ENCODE results near the gene FEV.
"Not testable (repeated sequence)": the region's sequence is repeated elsewhere in the genome, so short reads cannot be mapped to it uniquely, and the experiment has no call there.

The FEV gene

DNA sequence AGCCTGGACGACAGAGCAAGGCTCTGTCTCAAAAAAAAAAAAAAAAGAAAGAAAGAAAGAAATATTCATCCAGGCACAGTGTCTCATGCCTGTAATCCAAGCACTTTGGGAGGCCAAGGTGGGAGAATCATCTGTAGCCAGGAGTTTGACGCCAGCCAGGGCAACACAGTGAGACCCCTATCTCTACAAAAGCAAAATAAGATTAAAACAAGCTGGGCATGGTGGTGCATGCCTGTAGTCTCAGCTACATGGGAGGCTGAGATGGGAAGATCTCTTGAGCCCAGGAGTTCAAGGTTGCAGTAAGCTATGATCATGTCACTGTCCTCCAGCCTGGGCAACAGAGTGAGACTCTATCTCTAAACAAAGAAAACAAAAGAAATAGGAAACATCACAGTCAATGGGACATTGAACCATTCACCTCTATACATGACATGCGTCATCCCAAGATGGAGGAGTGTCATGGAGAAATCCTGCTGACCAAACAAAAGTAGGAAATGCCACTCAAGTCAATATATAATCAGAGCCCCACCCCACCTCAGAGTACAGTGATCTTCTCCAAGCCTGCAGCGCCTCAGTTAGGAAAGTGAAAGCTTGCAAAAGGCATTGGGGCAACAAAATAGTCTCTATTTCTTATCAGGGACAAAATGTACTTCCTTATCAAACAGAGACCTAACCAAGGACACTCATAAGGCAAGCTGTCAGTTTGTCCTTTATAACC, 9.8 kb downstream of the FEV start:
- no peak for DNase-seq (ENCODE audit: low spot score)

- DNase-seq (ENCODE audit: low spot score) = no peak
These were observed 14.1 kb downstream of the FEV start for GRCh38 chr2:218970894-218971293.

GRCh38 chr2:218964041-218964771, 20.8 kb downstream of the FEV start:
- no peak for DNase-seq (ENCODE audit: low spot score)

DNA sequence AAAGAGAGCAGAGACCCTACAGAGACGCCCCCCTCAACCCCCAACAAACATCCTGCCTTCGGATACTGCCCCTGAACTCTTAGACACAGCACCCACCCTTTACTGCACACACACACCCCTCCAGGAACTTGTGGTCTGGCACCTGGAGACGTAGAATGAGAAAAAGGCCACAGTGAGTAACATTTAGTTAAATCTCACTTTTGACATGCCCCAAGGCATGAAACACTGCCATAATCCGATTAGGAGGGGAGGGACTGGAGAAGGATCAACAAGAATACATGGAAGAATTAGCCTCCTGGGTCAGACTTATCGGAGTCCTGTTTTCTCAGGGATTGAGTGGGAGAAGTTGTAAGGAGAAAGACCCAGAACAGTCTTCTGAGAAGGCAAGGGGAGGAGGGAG, 21.4 kb downstream of the FEV start:
- DNase-seq (ENCODE audit: low spot score) = peak; percentile 55

- DNase-seq (ENCODE audit: low spot score) = peak; percentile 88
These were observed 22.0 kb downstream of the FEV start for GRCh38 chr2:218962859-218963492.

GRCh38 chr2:218961651-218962570, 23.1 kb downstream of the FEV start:
- DNase-seq (ENCODE audit: low spot score) = peak; percentile 65

- no peak for DNase-seq (ENCODE audit: low spot score)
These were observed 23.8 kb downstream of the FEV start for GRCh38 chr2:218961229-218961628.

DNA sequence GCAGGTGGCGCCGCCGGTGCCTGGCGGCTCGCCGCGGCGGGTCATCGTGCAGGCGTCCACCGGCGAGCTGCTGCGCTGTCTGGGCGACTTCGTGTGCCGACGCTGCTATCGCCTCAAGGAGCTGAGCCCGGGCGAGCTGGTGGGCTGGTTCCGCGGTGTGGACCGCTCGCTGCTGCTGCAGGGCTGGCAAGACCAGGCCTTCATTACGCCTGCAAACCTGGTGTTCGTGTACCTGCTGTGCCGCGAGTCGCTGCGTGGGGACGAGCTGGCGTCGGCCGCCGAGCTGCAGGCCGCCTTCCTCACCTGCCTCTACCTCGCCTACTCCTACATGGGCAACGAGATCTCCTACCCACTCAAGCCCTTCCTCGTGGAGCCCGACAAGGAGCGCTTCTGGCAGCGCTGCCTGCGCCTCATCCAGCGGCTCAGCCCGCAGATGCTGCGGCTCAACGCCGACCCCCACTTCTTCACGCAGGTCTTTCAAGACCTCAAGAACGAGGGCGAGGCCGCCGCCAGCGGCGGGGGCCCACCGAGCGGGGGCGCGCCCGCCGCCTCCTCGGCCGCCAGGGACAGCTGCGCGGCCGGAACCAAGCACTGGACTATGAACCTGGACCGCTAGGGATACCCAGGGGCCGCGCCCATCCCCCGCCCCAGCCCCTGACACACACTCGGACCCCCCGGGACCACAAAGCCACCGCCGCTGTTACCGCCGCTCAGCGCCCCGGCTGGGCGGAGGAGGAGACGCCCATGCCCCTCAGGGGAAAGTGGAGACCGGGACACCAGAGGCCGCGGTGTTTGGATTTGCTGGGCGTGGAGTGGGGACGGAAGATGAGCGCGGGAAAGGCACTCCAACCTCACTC, 24.4 kb downstream of the FEV start:
- no peak for DNase-seq (ENCODE audit: low spot score)

- DNase-seq (ENCODE audit: low spot score) = peak; percentile 49
These were observed 25.1 kb downstream of the FEV start for GRCh38 chr2:218959761-218960308.

DNA sequence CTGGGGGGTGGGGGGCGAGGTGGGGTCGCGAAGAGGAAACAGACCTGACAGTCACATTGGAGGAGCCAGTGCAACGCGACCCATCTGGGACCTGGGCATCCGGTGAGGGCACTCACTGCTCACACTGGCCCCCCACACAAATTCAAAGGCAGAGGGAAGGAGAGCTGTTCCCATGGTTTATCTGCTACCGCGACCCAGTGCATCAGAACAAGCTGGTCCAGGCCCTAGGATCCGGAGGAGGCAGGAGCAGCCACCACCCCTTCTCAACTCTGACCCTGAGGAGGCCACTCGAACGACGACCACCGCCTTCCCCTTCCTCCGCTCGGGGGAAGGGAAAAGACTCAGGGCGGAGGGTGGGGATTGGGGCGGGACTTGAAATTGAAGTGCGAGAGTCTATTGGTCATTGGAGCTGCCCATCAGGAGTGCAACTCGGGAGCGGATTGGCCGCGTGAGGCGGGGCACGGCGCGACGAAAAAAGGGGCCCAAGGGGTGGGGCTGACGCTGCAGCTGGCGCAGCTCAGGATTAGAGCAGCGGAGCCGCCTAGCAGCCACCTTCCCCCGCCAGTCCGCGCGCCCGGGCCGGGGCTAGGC, 25.7 kb downstream of the FEV start, which contains the start of gene CDK5R2:
Gene CDK5R2, plus strand, starts transcription at position 526 of the 591 bp plus-strand sequence. CDS start 155 bp downstream, outside the sequence.
- DNase-seq (ENCODE audit: low spot score) = peak; percentile 98

GRCh38 chr2:218958276-218958675, 26.7 kb downstream of the FEV start:
- DNase-seq (ENCODE audit: low spot score) = no peak

GRCh38 chr2:218957671-218958070, 27.3 kb downstream of the FEV start:
- no peak for DNase-seq (ENCODE audit: low spot score)

DNA sequence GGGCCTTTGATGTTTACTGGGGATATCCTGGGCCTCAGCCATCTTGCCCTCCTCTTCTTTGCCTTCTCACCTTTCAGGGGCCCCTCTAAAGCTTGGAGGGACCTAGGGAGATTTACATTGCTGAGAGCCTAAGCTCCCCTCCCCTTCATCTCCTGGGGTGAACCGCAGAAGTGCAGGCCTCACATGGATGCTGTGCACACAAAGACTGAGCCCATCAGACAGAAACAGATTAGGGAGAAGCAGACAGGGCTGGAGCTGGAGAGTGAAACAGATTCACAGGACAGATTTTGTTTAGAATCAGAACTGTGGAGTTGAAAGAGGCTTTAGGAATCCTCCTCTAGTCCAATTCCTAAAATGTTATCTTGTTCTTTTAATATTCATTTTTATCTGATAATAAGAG, 28.9 kb downstream of the FEV start:
- DNase-seq (ENCODE audit: low spot score) = no peak

- DNase-seq (ENCODE audit: low spot score) = no peak
These were observed 30.3 kb downstream of the FEV start for GRCh38 chr2:218954541-218955300.

DNA sequence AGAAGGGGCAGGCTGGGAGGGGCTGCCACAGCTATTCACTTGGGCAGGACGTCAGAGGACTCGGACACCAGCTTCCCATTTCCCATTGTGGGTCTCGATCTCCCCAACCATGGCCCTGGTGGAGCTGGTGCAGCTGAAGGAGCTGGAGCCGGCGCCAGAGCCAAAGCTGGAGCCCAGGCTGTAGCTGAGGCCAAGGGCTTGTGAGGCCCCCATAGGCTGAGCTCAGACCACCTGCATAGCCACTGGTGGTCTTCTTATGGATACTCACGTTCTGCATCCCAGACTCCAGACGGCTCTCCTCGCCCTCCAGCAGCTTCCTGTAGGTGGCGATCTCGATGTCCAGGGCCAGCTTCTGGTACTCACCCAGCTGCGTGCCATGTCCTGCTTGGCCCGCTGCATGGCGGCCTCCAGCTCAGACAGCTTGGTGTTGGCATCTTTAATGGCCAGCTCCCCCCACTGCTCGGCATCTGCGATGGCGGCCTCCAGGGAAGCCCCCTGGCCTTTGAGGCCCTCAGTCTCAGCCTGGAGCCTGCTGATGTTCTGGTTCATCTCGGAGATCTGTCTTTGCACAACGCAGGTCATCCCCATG, 31.5 kb downstream of the FEV start:
- no peak for DNase-seq (ENCODE audit: low spot score)

- DNase-seq (ENCODE audit: low spot score) = no peak
These were observed 32.8 kb downstream of the FEV start for GRCh38 chr2:218952160-218952559.

GRCh38 chr2:218946621-218947020, 38.4 kb downstream of the FEV start:
- no peak for DNase-seq (ENCODE audit: low spot score)

- DNase-seq (ENCODE audit: low spot score) = no peak
These were observed 40.1 kb downstream of the FEV start for GRCh38 chr2:218944759-218945404.

- DNase-seq (ENCODE audit: low spot score) = not testable (repeated sequence)
These were observed 53.2 kb downstream of the FEV start for GRCh38 chr2:218931751-218932150.

Data from D341Med (cell line).